Neural cell (in vitro differentiated cells): ENCODE results near the gene TMSB10. TPM values are rescaled to one million over a fixed set of nuclear protein-coding genes. Genes with fewer than 3 reads are reported as not detected.
"Not testable (repeated sequence)": the region's sequence is repeated elsewhere in the genome, so short reads cannot be mapped to it uniquely, and the experiment has no call there.

Source experiments
- H2AFZ ChIP-seq: fragments of 200-600, 300-800 bp; sonication (generic), shearing (Covaris generic); 2 replicates; pipeline ENCODE4 v1.6.0; 2014; ENCODE audit warnings: low read depth, mild to moderate bottlenecking, antibody characterized with exemption, low read length, moderate library complexity
- H3F3A ChIP-seq: fragments of 200-600 bp; shearing (Covaris generic); 2 replicates; pipeline ENCODE4 v1.6.1; 2016; ENCODE audit warnings: mild to moderate bottlenecking, moderate library complexity, mixed read lengths, antibody characterized with exemption, low read length; ENCODE audit not compliant: insufficient read depth, poor library complexity, severe bottlenecking
- H3K27ac ChIP-seq: fragments of 200-600, 300-800 bp; sonication (generic), shearing (Covaris generic); 2 replicates; pipeline ENCODE4 v1.5.1; 2014; ENCODE audit warnings: mild to moderate bottlenecking, low read length, moderate library complexity
- H3K27me3 ChIP-seq: fragments of 300-800, 200-600 bp; sonication (generic), shearing (Covaris generic); 2 replicates; pipeline ENCODE4 v1.6.0; 2014; ENCODE audit warnings: mild to moderate bottlenecking, low read depth, low read length, moderate library complexity; ENCODE audit not compliant: insufficient read depth
- H3K36me3 ChIP-seq: fragments of 300-800, 200-600 bp; sonication (generic), shearing (Covaris generic); 2 replicates; pipeline ENCODE4 v1.5.1; 2014; ENCODE audit warnings: mild to moderate bottlenecking, antibody characterized with exemption, low read length, moderate library complexity; ENCODE audit not compliant: insufficient read depth
- H3K4me2 ChIP-seq: fragments of 300-800, 200-600 bp; sonication (generic), shearing (Covaris generic); 2 replicates; pipeline ENCODE4 v1.6.0; 2014; ENCODE audit warnings: mild to moderate bottlenecking, low read length
- H3K4me3 ChIP-seq: fragments of 300-800, 200-600 bp; sonication (generic), shearing (Covaris generic); 2 replicates; pipeline ENCODE4 v1.5.1; 2014; ENCODE audit warnings: mild to moderate bottlenecking, low read length, moderate library complexity
- H3K79me2 ChIP-seq: fragments of 200-600 bp; shearing (Covaris generic); replicated peaks from 2 replicates; pipeline ENCODE4 v1.6.0; 2014; ENCODE audit warnings: mild to moderate bottlenecking, low read length, moderate library complexity; ENCODE audit not compliant: insufficient read depth
- H3K9ac ChIP-seq: fragments of 300-800, 200-600 bp; sonication (generic), shearing (Covaris generic); 2 replicates; pipeline ENCODE4 v1.6.1; 2016; ENCODE audit warnings: mild to moderate bottlenecking, low read length, mixed read lengths
- H3K9me2 ChIP-seq: fragments of 200-600 bp; shearing (Covaris generic); 2 replicates; pipeline ENCODE4 v1.6.1; 2016; ENCODE audit warnings: mild to moderate bottlenecking, low read length, mixed read lengths; ENCODE audit not compliant: insufficient read depth
- H3K9me3 ChIP-seq: fragments of 200-600, 300-800 bp; sonication (generic), shearing (Covaris generic); 2 replicates; pipeline ENCODE4 v1.6.1; 2016; ENCODE audit warnings: mild to moderate bottlenecking, mixed run types, low read length, moderate library complexity, mixed read lengths
- H4K20me1 ChIP-seq: fragments of 200-600 bp; shearing (Covaris generic); 2 replicates; pipeline ENCODE4 v1.6.1; 2016; ENCODE audit warnings: mild to moderate bottlenecking, mixed run types; ENCODE audit not compliant: insufficient read depth
- CTCF ChIP-seq: fragments of 450-650 bp; IDR thresholded peaks from 2 replicates; pipeline ENCODE4 v1.5.1; 2014; ENCODE audit warnings: antibody characterized with exemption, mild to moderate bottlenecking, moderate library complexity; ENCODE audit not compliant: poor library complexity, severe bottlenecking
- EP300 ChIP-seq: fragments of 450-650 bp; conservative IDR thresholded peaks from 2 replicates; pipeline ENCODE4 v1.6.1; 2014; ENCODE audit warnings: antibody characterized with exemption, mild to moderate bottlenecking, moderate library complexity; ENCODE audit not compliant: poor library complexity, severe bottlenecking
- EZH2 ChIP-seq: fragments of 200-600, 300-800 bp; shearing (Covaris generic), sonication (generic); IDR thresholded peaks from 2 replicates; pipeline ENCODE4 v1.6.1; 2014; ENCODE audit warnings: antibody characterized with exemption, low read length, borderline replicate concordance, mild to moderate bottlenecking; ENCODE audit not compliant: insufficient read depth, poor library complexity, severe bottlenecking
- MXI1 ChIP-seq: fragments of 450-650 bp; conservative IDR thresholded peaks from 2 replicates; pipeline ENCODE4 v1.6.1; 2014; ENCODE audit warnings: antibody characterized with exemption, mild to moderate bottlenecking; ENCODE audit not compliant: poor library complexity, severe bottlenecking
- POLR2AphosphoS5 ChIP-seq: IDR thresholded peaks from 2 replicates; pipeline ENCODE4 v1.6.1; 2012
- RAD21 ChIP-seq: fragments of 450-650 bp; conservative IDR thresholded peaks from 2 replicates; pipeline ENCODE4 v1.6.1; 2014; ENCODE audit warnings: antibody characterized with exemption, mild to moderate bottlenecking, moderate library complexity
- REST ChIP-seq: IDR thresholded peaks from 2 replicates; pipeline ENCODE4 v1.6.1; 2012; ENCODE audit warnings: borderline replicate concordance
- SMC3 ChIP-seq: fragments of 450-650 bp; conservative IDR thresholded peaks from 2 replicates; pipeline ENCODE4 v1.6.1; 2014; ENCODE audit warnings: antibody characterized with exemption, mild to moderate bottlenecking, moderate library complexity; ENCODE audit not compliant: poor library complexity
- TAF1 ChIP-seq: IDR thresholded peaks from 2 replicates; pipeline ENCODE4 v1.6.1; 2012; ENCODE audit warnings: low read depth
- polyA plus RNA-seq: library from polyadenylated mRNA; depleted of rRNA; stranded (reverse); fragments of >200 nt; gene quantifications from 2 replicates; pipeline ENCODE4 v1.2.3, GENCODE V29; 2014

TMSB10 gene
- polyA plus RNA-seq, 1 donor from 2014 or later = 15,324 TPM

- Histone ChIP-seq H3K9me2 (no peaks in the 10 kb centered on the region), H3K9me3 (no peaks in the 10 kb centered on the region), H4K20me1 (no peaks in the 10 kb centered on the region), H3K79me2 (no peaks in the 10 kb centered on the region), H3K27me3 (no peaks in the 10 kb centered on the region), H3K9ac (no peak overlapping the region), H3F3A (no peaks in the 10 kb centered on the region), H3K27ac (no peak overlapping the region), H2AFZ (no peak overlapping the region), H3K4me3 (no peak overlapping the region), H3K36me3 (no peaks in the 10 kb centered on the region), H3K4me2 (no peak overlapping the region)
- TF ChIP-seq MXI1 (no peak), POLR2AphosphoS5 (no peak), RAD21 (no peak), CTCF (no peak), REST (no peak), EZH2 (no peak), TAF1 (no peak), EP300 (no peak), SMC3 (no peak)
Measured at GRCh38 chr2:84942964-84943421, 37.5 kb downstream of the TMSB10 start.

DNA sequence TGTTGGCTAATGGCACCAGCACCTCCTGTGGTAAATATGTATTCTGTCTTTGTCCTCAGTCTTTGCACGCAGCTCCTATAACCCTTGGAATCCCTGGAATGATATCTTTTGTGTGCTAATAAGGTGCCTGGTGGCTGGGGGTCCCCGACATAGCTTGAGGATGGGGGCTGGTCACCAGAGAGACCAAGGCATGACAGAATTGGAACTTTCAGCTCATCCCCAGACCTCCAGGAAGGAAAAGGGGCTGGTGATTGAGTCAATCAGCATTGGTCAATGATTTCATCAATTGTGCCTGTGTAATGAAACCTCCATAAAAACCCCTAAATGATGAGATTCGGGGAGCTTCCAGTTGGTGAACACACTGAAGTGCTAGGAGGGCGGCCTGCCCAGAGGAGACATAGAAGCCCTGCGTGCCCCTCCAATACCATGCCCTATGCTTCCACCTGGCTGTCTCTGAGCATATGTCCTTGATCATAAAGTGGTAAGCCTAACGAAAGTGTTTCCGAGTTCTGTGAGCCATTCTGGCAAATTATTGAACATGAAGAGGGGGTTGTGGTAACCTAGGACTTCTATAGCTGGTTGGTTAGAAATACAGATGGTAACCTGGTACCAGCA is 38.9 kb downstream of the TMSB10 start:
- Histone ChIP-seq H3K4me2 (no peak overlapping the region), H3F3A (no peaks in the 10 kb centered on the region), H3K4me3 (no peak overlapping the region), H3K27me3 (no peaks in the 10 kb centered on the region), H3K9ac (no peak overlapping the region), H4K20me1 (no peaks in the 10 kb centered on the region), H3K36me3 (no peaks in the 10 kb centered on the region), H3K9me3 (no peaks in the 10 kb centered on the region), H3K27ac (no peak overlapping the region), H3K9me2 (no peaks in the 10 kb centered on the region), H2AFZ (no peak overlapping the region), H3K79me2 (no peaks in the 10 kb centered on the region)
- TF ChIP-seq SMC3 (no peak), EP300 (no peak), CTCF (no peak), POLR2AphosphoS5 (no peak), TAF1 (no peak), RAD21 (no peak)

DNA sequence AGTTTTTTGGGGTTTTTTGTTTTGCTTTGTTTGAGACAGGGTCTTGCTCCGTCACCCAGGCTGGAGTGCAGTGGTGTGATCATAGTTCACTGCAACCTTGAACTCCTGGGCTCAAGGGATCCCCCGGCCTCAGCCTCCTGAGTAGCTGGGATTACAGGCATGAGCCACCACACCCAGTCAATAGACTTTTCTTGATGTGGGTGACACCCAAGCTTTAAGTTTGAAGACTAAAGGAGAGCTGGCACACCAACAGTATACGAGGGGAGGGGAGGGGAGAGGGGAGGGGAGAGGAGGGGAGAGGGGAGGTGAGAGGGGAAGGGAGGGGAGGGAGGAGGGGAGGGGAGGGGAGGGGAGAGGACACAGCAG is 40.4 kb downstream of the TMSB10 start:
- H3K9ac ChIP-seq, H3K36me3 ChIP-seq, H3K4me2 ChIP-seq, H3K9me2 ChIP-seq, H3K4me3 ChIP-seq, H3K27me3 ChIP-seq, H3K79me2 ChIP-seq, H3K27ac ChIP-seq, H2AFZ ChIP-seq, H3K9me3 ChIP-seq, H3F3A ChIP-seq, H4K20me1 ChIP-seq: not testable (repeated sequence)
